ENCODE measurements around the gene CCDC91.

Gene CCDC91

DNA sequence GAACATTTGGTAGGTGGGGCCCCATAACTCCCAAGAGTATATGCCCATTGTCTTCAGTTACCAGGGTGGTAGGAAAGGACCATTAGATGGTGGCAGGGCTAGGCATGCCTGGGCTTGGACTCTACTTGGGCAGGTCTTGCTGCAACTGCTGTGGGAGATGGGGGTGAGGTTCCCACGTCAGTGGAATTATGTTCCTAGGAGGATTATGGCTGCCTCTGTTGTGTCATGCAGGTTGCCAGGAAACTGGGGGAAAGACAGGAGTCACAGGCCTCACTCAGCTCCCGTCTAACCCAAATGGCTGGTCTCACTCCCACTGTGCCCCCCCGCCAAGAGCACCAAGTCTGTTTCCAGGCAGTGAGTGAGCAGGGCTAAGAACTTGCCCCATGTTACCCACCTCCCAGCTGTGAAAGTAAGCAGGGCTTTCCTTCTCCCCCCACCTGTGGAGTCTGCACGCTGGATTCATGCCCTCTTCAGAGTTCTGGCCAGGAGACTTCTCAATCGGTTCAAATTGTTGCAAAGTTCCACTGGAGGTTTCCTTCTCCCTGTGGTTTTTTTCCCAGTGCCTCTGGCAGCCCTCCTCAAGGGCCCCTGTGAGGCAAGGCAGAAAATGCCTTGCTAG lies 337.5 kb downstream of the CCDC91 start:
- H3K4me3 ChIP-seq (ENCODE audit: low read depth, low read length) = no peak overlapping the region
- TF ChIP-seq CTCF (IDR thresholded peaks at IDR 0.05; ENCODE audit: borderline replicate concordance, insufficient read depth, low read depth, low read length) = no peak

GRCh38 chr12:28535216-28535615 lies 345.0 kb downstream of the CCDC91 start:
- TF ChIP-seq CTCF (IDR thresholded peaks at IDR 0.05; ENCODE audit: borderline replicate concordance, insufficient read depth, low read depth, low read length) = no peak
- no peak overlapping the region for H3K4me3 ChIP-seq (ENCODE audit: low read depth, low read length)

DNA sequence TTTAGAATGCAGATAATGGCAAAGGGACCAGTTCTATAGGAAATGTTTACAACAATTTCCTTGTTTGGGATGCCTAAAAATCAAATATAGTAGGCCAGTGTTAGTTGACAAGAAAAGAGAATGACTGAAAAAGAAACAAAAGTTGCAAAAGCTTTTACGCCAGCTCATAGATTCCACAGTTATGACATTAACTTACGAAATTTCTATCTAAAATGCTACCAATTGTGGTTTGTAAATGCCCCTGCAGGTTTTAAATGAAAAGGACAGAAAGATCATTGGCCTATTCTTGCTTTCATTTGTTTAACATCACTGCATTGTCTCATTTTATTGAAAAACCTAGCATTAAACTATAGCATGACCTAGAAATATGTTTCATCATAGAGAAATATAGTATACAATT lies 345.8 kb downstream of the CCDC91 start:
- H3K4me3 ChIP-seq (ENCODE audit: low read depth, low read length) = no peak overlapping the region
- no peak for TF ChIP-seq CTCF (IDR thresholded peaks at IDR 0.05; ENCODE audit: borderline replicate concordance, insufficient read depth, low read depth, low read length)

DNA sequence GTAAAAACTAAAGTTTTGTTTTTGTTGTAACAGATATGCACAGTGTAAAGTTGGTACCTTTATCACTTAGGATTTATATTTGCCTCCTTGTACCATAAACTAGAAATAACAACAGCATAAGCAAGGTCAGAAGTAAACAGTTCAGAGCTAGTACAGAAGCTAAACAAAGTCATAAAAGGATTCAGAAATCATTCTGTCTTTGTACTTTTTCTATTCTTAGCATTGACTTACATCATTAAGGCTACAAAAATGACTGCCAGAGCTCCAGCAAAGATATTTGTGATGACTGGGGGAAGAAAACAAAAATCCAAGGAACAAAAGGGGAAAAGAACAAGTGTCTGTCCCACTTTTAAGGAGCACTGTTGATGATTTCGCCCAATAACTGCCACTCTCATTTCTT lies 347.2 kb downstream of the CCDC91 start:
- H3K4me3 ChIP-seq (ENCODE audit: low read depth, low read length) = no peak overlapping the region
- TF ChIP-seq CTCF (IDR thresholded peaks at IDR 0.05; ENCODE audit: borderline replicate concordance, insufficient read depth, low read depth, low read length) = no peak

- no peak for TF ChIP-seq CTCF (IDR thresholded peaks at IDR 0.05; ENCODE audit: borderline replicate concordance, insufficient read depth, low read depth, low read length)
Observed at GRCh38 chr12:28539691-28540323, 349.6 kb downstream of the CCDC91 start.

DNA sequence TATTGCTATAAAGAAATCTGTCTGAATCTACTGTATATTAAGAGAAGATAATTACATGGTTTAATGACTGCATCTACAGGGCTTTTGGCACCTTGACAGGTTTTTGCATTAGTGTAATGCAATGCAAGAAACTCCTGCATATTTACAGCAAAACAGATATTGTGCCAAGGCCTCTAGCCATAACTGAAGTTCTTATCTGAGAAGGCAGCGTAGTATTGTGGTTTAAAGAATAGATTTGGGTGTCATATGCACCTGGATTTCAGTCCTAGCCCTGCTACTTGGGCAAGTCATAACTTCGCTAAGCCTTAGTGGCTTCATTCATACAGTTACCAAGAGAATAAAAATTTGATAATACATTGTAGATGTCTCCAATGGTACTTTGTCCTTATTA lies 350.1 kb downstream of the CCDC91 start:
- H3K4me3 ChIP-seq (ENCODE audit: low read depth, low read length) = no peak overlapping the region
- TF ChIP-seq CTCF (IDR thresholded peaks at IDR 0.05; ENCODE audit: borderline replicate concordance, insufficient read depth, low read depth, low read length) = no peak

More at GRCh38 chr12:28539691-28540323, 349.6 kb downstream of the CCDC91 start:
- no peak overlapping the region for H3K4me3 ChIP-seq (ENCODE audit: low read depth, low read length)

Measured in GM12875 (cell line).